ENCODE data around the gene GABRG3. TPM values are rescaled to one million over a fixed set of nuclear protein-coding genes. Genes with fewer than 3 reads are reported as not detected.

The GABRG3 gene
- total RNA-seq, 1 experiment from 2014 or later: 0.15 TPM

- Mint-ChIP-seq H3K4me1 (peaks cover 6 to 8% of the 10 kb centered on the region in 2 experiments), H3K4me3 (no peak overlapping the region), H3K27me3 (ENCODE audit: low read depth) (no peaks in the 10 kb centered on the region; the same call in 1 of the 2 replicates), H3K27ac (no peak overlapping the region), H3K36me3 (ENCODE audit: insufficient read depth in 1 of 3, low read depth in 3 of 3) (no peaks in the 10 kb centered on the region; a peak in 1 of 7 replicates), H3K9me3 (no peaks in the 10 kb centered on the region)
- no peak for DNase-seq
- Histone ChIP-seq H3K79me2 (ENCODE audit: insufficient read depth, low read length) (no peaks in the 10 kb centered on the region), H3K56ac (ENCODE audit: insufficient read length, low read depth, low read length) (no peak overlapping the region), H2BK5ac (ENCODE audit: insufficient read length, low read length) (no peak overlapping the region), H3K4me1 (ENCODE audit: insufficient read depth, low read length) (no peaks in the 10 kb centered on the region), H3K9me3 (ENCODE audit: control insufficient read depth, low read depth, low read length) (no peaks in the 10 kb centered on the region), H3K79me1 (ENCODE audit: insufficient read depth, low read depth, low read length, poor library complexity, severe bottlenecking) (no peaks in the 10 kb centered on the region), H3K4me2 (ENCODE audit: insufficient read depth, insufficient read length, low read length) (no peak overlapping the region), H2BK20ac (ENCODE audit: low read depth, low read length, poor library complexity, severe bottlenecking) (no peak overlapping the region), H4K5ac (ENCODE audit: insufficient read length, low read depth, low read length) (no peak overlapping the region), H3K18ac (ENCODE audit: insufficient read length, low read depth, low read length) (no peak overlapping the region), H4K20me1 (ENCODE audit: control insufficient read depth, insufficient read depth, insufficient read length) (no peaks in the 10 kb centered on the region), H3K4ac (ENCODE audit: low read depth, low read length) (no peak overlapping the region), H4K8ac (replicated peaks; ENCODE audit: insufficient read length, low read depth, low read length) (no peak overlapping the region), H3K27ac (ENCODE audit: insufficient read length, low read depth, low read length) (no peak overlapping the region), H3K9ac (ENCODE audit: extremely low read depth, insufficient read length, low read length) (no peak overlapping the region), H3T11ph (ENCODE audit: low read length) (no peak overlapping the region), H3K14ac (ENCODE audit: insufficient read depth, low read length) (no peak overlapping the region), H2BK15ac (ENCODE audit: low read depth, low read length) (no peak overlapping the region), H2BK120ac (ENCODE audit: low read depth, low read length, poor library complexity, severe bottlenecking) (no peak overlapping the region), H2AFZ (ENCODE audit: low read length) (no peak overlapping the region), H3K27me3 (ENCODE audit: insufficient read depth, low read length) (no peaks in the 10 kb centered on the region), H4K91ac (ENCODE audit: insufficient read length, low read depth, low read length) (no peak overlapping the region), H3K23me2 (ENCODE audit: insufficient read length, low read depth, low read length, poor library complexity, severe bottlenecking) (no peaks in the 10 kb centered on the region), H2BK12ac (ENCODE audit: insufficient read length, low read depth, low read length) (no peak overlapping the region), H3K23ac (ENCODE audit: insufficient read length, low read depth, low read length) (no peak overlapping the region), H2AK5ac (ENCODE audit: insufficient read length, low read length) (no peak overlapping the region)
- WGBS (ENCODE audit: extremely low coverage, insufficient read length, low lambda C conversion rate): no CpG with 5 or more reads among the region's 3 CpGs
- no peak for TF ChIP-seq CTCF (conservative IDR thresholded peaks at IDR 0.05)
Observed at GRCh38 chr15:27532358-27532757, 561.4 kb downstream of the GABRG3 start.
